Measurements from ENCODE around the gene TRIM31. TPM values are rescaled to one million over a fixed set of nuclear protein-coding genes. Genes with fewer than 3 reads are reported as not detected.

TRIM31 gene
- total and polyA plus RNA-seq, 2 donors (not counting 3 experiments of a cell fraction or from before 2014, with no cell fraction given) = not detected

DNA sequence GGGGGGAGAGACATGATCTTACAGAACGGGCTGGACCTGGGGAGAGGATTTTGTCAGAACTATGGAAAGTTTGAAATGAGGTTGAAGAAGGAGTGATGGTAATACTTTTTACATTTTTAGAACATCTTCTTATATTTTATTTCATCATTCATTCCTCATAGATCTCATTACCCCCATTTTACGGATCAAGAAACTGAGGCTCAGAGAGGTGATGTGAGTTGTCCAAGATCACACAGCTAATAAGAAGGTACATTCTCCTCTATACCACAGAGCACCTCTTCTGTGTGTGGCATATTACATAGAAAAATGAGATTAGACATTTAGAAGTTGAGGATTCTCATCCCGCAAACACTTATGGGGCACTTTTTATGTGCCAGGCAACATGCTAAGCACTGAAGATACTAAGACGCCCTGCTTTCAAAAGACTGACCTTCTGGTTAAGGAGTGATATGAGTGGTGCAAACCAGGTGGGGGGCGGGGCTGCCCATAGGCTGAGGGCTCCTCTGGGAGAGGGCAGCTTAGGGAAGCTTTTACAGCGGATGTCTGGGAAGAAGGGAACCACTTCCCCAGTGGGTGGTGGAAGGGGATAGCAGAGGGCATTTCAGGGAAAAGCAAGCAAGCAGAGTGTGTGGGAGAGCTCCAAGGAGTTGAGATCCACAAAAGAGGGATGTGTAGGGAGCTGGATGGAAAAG is 19.9 kb downstream of the TRIM31 start:
- ChIA-PET CTCF (interaction anchor here (1.0 to 3.7 kb wide), 4 partner anchors 9 to 38 kb away, joined by 3 to 18 read pairs (median 10); no protein-coding TSS in a partner anchor), POLR2A (no interaction called here)
- no peaks in the 10 kb centered on the region for H3K9me1 ChIP-seq (replicated peaks; ENCODE audit: control insufficient read depth, extremely low read depth, insufficient read depth, low read length)
- no peak overlapping the region for H3K4me3 ChIP-seq (replicated peaks in 1 of 3; ENCODE audit: insufficient read depth in 1 of 3, low read depth in 1 of 3, low read length in 3 of 3)
- no peak overlapping the region for H2AFZ ChIP-seq (ENCODE audit: low read depth, low read length)
- peaks cover 13 to 35% of the 10 kb centered on the region in 2 experiments for H3K27me3 ChIP-seq (ENCODE audit: control insufficient read depth in 2 of 2, insufficient read depth in 2 of 2, low read length in 2 of 2)
- FAIRE-seq = no peak
- no peaks in the 10 kb centered on the region for H3K9me3 ChIP-seq (replicated peaks; ENCODE audit: control insufficient read depth, insufficient read depth, low read length)
- no peak overlapping the region for H3K27ac ChIP-seq (ENCODE audit: insufficient read depth, low read depth, low read length)
- no peak for DNase-seq (ENCODE audit: low read depth, low spot score)
- BruUV-seq (replicated peaks) = no TSS peak
- H3K36me3 ChIP-seq (ENCODE audit: control insufficient read depth in 2 of 2, extremely low read depth in 1 of 2, insufficient read depth in 2 of 2, low read length in 2 of 2) = no peaks in the 10 kb centered on the region
- dilution Hi-C loops (cut with MboI; ENCODE audit: extremely low pct_ligation_motif_present, low sequenced_read_pairs) (no loop called here), intact Hi-C loops (cut with micrococcal nuclease) (no loop called here)
- H3K79me2 ChIP-seq (ENCODE audit: control insufficient read depth, insufficient read depth, low read length) = no peaks in the 10 kb centered on the region
- H4K20me1 ChIP-seq (replicated peaks; ENCODE audit: control insufficient read depth, extremely low read depth, insufficient read depth, low read length) = no peaks in the 10 kb centered on the region
- H3K4me1 ChIP-seq (ENCODE audit: control insufficient read depth, extremely low read depth, insufficient read depth, low read length) = no peaks in the 10 kb centered on the region
- H3K9ac ChIP-seq (replicated peaks; ENCODE audit: extremely low read depth, insufficient read depth, low read length) = no peak overlapping the region
- no peak overlapping the region for H3K4me2 ChIP-seq (ENCODE audit: insufficient read depth, low read length)
- no peak for TF ChIP-seq MAX (IDR thresholded peaks at IDR 0.05; ENCODE audit: insufficient read depth, insufficient read length)
- no peak for TF ChIP-seq CTCF (IDR thresholded peaks at IDR 0.05; ENCODE audit: extremely low read depth in 1 of 2, insufficient read depth in 1 of 2, low read depth in 1 of 2, low read length in 2 of 2)
- TF ChIP-seq POLR2A (IDR thresholded peaks at IDR 0.05; ENCODE audit: low read depth, low read length) = no peak
- TF ChIP-seq MYC (IDR thresholded peaks at IDR 0.05; ENCODE audit: low read depth, low read length) = no peak
- TF ChIP-seq JUN (IDR thresholded peaks at IDR 0.05; ENCODE audit: borderline replicate concordance, insufficient read depth, insufficient read length, low read depth) = no peak
- TF ChIP-seq GATA2 (IDR thresholded peaks at IDR 0.05; ENCODE audit: insufficient read depth, insufficient read length, low read depth, low read length) = no peak
- TF ChIP-seq EZH2 (IDR thresholded peaks at IDR 0.05; ENCODE audit: borderline replicate concordance, low read depth, low read length, severe bottlenecking) = no peak
- no peak for TF ChIP-seq FOS (IDR thresholded peaks at IDR 0.05; ENCODE audit: borderline replicate concordance, insufficient read depth, low read length)
- TF ChIP-seq POLR2AphosphoS5 (IDR thresholded peaks at IDR 0.05; ENCODE audit: insufficient read depth, low read depth, low read length) = no peak

Measured in endothelial cell of umbilical vein (primary cell).